OCI-LY7 (cell line): ENCODE results near the gene MYLK4.

ENCODE experiments used
- CTCF ChIP-seq: fragments of 200-600 bp; sonication (generic); conservative IDR thresholded peaks from 2 replicates; pipeline ENCODE4 v1.5.1; 2014; ENCODE audit warnings: mild to moderate bottlenecking, antibody characterized with exemption, low read length, moderate library complexity, mixed read lengths
- EZH2phosphoT487 ChIP-seq: fragments of 200-600 bp; sonication (generic); IDR thresholded peaks from 2 replicates; pipeline ENCODE4 v1.6.1; 2018; ENCODE audit warnings: low read depth, borderline replicate concordance, mild to moderate bottlenecking, mixed run types, antibody characterized with exemption, low read length, moderate library complexity, mixed read lengths

GRCh38 chr6:2626401-2626800 is 124.3 kb downstream of the MYLK4 start:
- TF ChIP-seq EZH2phosphoT487, result no peak
- TF ChIP-seq CTCF, result no peak
